GM18508 (cell line): ENCODE data around the gene ANTXR2.
"Not testable (repeated sequence)": the region's sequence is repeated elsewhere in the genome, so short reads cannot be mapped to it uniquely, and the experiment has no call there.

Experiments used
- ATAC-seq: cut with Tn5 transposase; IDR thresholded peaks from one replicate; pipeline ENCODE4 v1.9.1; 2021; ENCODE audit warnings: moderate number of reproducible peaks; ENCODE audit not compliant: insufficient read depth, unreplicated experiment

The ANTXR2 gene

DNA sequence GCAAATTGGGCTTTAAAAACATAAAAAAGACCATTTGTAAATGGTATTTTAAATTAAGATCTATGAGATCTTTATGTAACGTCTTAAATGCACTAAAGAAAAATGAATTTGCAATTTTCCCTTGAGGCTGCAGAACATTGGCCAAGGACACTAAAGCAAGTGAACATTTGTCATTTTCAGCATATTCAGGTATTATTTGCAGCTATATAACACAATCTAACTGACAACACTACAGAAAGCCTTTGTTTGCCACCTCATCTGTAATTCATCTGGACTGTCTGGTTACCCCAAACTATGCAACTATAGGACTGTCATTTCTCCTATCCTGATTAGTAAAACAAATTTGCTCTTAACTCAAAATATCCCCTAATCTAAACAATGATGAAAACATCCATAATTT is 74.8 kb downstream of the ANTXR2 start:
- ATAC-seq = no peak

DNA sequence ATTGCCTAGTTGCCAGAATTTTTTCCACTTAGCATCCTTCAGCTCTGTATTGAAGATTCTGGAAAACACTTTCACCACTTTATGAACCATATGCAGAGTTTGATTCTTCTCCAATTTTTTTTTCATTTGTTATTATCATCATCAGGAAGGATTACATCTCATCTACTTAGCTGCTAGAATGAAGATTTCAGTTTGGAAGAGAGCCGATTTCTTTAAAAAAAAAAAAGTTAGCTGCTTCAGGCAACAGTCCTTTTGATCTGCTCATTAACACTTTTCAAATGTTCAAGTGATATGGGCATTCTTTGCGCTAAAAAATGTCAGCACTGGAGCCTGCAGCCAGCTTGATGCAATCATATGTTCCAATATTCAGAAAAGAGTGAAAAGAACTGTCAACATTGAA is 76.2 kb downstream of the ANTXR2 start:
- ATAC-seq = no peak

DNA sequence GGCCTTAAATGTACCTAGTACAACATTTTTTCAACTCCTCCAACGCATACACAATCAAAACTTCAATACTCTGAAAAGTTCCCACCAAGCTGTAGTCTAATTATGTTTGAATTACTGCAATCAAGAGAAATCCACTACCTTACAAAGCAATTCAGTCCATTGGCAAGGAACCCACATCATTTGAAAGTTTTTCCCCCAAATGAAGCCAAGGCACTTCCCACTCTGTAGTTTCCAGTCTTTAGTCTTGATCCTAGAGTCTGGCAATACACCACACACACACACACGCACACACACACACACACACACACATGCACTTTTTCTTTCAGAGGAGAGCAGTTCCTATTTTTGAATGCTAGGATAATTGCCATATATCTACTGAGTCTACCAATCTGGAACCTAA is 79.6 kb downstream of the ANTXR2 start:
- ATAC-seq = no peak

DNA sequence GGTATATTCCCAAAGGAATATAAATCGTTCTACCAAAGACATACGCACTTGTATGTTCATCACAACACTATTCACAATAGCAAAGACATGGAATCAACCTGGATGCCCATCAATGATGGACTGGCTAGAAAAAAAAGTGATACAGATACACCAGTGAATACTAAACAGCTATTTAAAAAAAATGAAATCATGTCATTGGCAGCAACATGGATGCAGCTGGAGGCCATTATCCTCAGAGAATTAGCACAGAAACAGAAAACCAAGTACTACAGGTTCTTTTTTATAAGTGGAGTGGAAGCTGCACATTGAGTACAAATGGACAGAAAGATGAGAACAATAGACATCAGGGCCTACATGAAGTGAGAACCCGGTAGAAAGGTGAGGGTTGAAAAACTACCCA is 81.4 kb downstream of the ANTXR2 start:
- ATAC-seq = no peak

DNA sequence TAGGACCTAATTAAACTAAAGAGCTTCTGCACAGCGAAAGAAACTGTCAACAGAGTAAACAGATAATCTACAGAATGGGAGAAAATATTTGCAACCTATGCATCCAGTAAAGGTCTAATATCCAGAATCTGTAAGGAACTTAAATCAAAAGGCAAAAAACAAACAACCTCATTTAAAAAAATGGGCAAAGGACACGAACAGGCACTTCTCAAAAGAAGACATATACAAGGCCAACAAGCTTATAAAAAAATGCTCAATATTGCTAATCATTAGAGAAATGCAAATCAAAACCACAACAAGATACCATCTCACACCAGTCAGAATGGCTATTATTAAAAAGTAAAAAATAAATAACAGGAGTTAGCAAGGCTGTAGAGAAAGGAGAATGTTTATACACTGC is 81.9 kb downstream of the ANTXR2 start:
- ATAC-seq = not testable (repeated sequence)

DNA sequence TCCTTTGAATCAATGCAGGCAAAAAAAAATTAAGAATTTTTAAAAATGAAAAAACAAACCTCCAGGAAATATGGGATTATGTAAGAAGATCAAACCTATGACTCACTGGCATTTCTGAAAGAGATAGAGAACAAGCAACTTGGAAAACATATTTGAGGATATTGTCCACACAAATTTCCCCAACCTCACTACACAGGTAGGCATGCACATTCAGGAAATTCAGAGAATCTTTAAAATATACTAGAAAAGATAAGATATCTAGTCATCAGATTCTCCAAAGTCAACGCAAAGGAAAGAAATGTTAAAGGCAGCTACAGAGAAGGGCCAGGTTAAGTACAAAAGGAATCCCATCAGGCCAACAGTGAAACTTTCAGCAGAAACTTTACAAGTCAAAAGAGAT is 85.6 kb downstream of the ANTXR2 start:
- no peak for ATAC-seq

DNA sequence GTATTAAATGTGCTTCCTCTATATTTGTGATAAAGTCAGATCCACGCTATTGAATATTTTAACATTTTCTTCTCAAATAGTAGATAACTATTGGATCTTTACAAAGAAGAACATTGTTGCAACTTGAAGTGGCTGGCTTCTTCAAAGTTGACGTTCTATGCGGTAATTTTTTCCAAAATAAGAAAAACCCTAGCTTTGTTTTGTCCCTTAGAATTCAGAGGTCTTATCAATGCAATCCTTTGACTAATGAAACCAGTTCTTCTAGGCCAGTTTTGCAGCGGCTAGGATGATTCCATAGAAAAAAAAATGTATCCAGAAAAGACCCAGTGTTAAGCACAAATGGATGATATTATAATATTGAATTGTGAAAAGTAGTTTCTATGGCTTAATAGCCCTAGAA is 89.6 kb downstream of the ANTXR2 start:
- no peak for ATAC-seq

DNA sequence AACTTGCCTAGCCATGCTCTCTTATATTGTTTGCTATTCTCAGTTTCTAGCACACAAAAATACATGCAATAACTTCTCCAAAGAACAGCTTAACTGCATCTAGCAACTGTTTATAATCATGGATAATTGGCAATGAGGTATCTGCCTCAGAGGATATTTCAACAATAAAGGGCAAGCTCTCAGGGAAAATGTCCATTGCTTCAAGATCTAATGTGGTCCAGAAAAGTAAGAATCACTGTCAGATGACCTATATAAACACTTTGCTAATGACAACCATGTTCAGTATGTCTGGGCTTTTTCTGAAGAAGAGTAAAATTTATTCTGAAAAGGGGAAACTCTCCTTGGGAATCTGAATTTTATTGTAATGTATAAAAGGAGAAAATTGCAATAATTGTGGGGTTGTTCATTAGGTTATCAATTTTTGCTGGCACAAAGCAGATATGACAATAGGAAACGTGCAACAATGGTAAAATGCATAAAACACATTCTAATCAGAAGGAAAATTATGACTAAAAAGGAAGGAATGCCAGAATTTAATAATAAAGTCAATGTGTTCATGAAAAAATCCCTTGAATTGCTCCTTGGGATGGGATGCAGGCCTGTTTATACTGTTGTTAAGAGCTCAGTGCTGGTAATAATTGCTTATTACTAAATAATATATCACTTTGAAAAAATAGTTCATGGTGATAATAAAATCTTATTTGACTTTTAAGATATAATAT is 90.3 kb downstream of the ANTXR2 start:
- no peak for ATAC-seq

DNA sequence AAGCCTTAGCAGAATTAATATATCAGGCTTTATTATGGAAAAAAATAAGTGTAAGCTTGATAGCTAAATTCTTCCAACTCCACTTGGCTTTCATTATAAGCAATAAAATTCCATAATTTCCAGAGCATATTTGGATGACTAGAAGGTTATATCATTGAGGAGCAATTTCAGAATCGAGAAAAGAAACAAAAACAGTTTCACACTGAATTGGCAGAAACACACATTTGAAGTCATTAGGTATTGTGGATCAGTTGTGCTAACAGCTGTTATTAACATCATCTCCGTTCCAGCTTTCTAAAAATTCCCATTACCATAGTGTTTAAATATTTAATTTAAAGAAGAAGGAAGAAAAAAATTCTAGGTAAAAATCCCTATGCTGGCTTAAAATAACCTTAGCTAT is 92.6 kb downstream of the ANTXR2 start:
- no peak for ATAC-seq

DNA sequence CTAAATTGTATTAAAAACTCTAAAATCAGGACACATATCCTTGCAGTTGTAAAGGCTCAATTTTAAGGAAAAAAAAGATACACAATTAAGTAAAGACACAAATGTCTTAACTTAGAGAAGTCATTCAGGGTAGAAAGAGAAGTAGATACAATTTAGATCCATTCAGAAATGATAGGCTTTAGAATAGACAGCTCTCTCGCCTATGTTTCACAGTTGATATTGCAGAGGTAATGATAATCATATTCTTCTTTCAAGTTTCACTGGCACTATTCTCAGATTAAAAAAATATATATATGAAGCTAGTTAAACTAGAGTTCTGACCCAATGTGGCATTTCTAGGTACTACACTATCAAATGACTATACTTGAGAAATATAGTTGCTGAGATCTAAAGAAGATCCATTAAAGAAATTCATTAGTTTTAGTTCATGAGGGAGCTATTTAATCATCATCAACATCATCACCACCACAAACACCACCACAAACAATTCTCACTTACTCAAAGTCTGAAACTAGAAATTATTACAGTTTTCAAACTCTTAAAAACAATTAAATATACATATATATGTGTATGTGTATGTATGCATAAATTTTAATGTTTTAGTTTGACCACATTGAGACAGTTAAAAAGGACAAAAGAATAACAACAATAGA is 93.1 kb downstream of the ANTXR2 start:
- no peak for ATAC-seq

DNA sequence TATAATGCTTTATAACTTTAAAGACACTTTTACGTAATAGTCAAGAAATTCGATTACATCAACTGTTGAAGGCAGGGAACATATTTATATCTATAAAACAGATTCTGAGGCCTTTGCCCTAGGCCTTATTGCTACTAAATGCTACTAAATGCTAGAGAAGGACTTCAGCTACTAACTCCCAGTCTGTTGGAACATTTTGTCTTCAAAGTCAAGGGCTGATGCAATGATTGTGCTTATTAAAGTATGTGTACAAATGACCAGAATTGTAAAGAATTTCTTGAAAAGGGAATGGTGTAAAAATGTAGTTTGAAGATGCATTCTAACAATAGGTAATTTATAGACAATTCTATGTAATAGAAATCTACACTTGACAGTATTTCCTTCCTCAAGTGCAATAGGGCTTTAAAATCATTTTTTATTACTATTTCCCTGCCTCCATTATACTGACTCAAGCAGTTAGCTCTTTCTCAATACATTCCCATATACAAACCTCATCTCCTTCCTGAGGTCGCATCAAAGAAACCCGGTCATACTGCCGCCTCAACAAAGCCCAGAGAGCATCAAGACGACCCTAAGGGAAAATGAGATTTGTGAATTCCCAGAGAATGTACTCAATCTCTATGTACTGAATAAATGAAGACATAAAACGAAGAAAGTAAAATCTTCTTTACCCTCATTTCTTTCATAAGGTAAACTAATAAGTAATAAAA is 95.7 kb downstream of the ANTXR2 start:
- ATAC-seq = no peak

DNA sequence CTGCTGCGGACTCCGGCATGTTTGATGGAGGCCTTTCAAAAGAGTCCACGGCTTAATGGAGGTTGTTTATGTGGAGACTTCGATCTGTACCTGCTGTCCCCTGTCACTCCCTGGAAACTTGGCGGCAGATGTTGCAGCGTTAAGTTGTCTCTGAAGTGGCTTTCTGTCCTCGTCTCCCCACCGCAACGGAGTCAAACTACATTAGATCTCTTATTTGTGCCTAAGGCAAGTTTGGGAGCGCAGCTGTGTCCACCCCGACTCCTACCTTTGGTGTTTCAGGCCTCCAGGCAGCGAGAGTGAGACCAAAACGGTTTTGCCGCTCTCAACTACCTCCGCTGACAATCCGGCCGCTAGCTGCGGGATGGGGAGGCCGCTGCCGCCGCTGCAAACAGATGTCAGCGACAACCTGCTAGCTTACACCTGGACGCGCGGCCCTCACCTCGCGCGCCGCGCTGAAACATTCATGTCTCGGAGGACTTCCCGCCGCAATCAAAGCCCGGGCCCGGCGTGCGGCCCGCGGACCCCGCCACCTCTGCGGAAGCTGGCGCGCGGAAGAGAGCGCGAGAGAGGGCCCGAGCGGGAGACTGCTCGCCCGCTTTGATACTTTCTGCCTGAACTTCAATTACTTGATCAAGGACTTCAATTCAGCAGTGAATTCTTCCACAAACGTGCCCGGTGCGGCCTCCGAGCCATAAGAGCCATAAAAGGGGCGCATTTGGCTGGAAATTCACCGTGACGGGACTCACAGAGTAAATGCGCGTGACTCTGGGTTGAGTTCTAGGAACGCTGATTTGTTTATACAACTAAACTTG is 108.4 kb downstream of the ANTXR2 start:
- no peak for ATAC-seq

DNA sequence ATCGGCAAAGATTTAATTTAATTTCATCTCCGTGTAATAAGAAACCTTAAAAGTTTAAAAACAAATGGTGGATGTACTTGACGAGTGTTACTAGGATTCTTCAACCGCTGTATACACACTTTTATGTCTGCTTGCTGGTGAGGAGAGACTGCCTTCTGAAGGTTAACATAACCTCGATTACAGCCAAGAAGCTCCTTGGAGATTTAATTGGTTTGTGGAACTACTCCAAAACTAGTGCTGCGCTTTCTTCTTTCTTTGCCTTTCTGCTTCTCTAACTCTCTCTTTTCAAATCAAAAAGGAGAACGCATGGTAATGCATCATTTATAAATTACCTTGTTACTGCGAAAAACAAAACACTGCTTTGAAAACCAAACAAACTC is 109.0 kb downstream of the ANTXR2 start:
- ATAC-seq = no peak

DNA sequence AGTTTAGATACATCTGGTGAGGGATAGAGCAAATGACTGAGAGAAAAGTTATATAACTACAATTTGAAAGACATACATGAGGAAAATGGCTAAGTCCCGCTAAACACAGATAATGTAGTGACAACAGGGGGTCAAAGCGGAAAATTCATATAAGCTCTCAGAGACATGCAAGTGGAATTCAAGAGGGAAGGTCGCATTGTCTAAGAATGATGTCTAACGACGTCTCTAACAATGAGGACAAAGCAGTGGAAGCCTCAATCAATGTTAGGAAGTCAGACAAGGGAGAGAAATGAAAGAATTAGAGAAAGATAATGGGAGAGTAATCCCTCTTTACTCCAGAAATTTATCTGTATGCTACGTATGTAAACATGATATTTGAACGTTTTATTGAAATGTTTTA is 113.4 kb downstream of the ANTXR2 start:
- ATAC-seq = no peak

DNA sequence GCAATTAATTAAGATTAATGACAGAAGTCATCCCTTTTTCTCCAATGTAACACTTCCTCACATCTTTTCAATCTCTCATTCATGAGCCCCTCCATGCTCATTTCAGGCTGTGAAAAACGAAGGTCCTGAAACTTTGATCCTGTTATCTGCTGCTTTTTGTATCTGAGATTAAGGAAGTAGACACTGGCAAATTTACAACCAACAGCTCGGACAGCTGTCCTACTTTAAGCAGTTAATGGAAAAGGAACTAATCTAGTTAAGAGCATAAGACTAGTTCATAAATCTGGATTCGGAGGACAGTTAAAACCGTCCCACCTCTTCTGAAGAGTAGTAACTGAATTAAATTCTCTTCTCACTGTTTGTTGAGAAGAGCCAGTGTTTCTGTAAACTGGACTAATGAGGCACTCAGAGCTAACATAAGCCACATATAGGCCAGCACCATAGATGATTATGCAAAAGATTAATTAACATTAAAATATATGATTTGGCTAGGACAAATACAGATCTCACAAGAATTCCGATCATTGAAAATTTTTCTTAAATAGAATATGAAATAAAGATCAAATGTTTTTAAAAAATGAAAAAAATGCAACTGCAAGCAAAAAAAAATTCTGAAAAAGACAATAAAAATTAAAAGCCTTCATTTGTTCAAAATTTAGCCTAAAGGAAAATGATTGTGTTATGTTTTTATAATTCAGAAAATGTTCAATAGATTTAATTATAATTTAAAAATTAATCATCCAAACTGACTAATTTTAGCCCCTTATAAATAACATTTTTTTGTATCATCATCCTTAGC is 114.4 kb downstream of the ANTXR2 start:
- no peak for ATAC-seq

DNA sequence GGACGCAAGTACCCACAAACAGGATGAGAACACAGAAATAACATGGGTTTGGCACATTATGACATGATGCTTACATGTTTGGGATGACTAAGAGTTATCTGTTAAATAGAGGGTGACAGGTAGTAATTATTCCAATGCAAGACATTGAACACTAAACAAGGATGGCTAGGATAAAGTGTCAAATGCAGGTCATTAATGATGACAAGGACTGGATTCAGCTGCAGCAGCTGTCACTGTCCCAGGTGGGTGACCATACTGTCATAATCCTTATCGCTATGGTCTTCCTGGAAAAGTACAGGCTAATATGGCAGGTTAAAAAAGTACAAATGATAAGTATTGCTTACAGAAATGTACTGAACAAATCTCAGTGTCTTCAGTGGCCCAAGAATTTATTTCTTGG is 123.9 kb downstream of the ANTXR2 start:
- no peak for ATAC-seq

DNA sequence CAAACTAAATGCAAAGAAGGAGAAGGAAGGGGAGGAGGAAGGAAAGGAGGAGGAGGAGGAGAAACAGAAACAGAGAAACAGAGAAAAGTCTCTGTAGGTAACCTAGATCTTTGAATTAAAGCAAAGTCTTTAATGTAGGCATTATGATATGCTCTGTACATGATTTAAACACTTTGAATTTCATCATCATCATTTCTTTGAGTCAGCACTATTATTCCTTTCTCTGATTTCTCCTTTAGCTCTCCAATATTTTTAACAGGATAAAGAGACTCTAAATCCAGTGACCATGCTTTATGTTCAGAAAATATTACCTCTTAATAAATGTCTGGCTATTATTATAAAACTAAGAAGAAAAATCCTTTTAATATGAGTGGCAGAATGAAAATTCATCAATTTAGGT is 124.3 kb downstream of the ANTXR2 start:
- ATAC-seq = no peak

DNA sequence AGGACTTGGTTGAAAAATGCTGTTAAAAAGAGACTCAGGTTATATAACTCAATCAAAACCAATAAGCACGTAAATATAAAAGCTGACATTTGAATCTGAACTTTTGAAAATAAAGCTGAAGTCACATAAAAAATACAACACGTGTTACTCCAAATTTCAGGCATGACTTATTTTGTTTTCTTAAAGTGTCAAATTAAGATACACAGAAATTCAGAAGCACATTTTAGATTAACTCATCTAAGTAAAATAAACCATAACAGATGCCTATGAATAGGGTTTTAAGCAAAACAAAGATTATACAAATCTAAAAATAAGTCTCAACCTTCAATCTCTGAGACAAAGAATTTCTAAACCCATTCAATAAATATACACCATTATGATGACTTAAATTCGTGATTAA is 124.8 kb downstream of the ANTXR2 start:
- no peak for ATAC-seq

DNA sequence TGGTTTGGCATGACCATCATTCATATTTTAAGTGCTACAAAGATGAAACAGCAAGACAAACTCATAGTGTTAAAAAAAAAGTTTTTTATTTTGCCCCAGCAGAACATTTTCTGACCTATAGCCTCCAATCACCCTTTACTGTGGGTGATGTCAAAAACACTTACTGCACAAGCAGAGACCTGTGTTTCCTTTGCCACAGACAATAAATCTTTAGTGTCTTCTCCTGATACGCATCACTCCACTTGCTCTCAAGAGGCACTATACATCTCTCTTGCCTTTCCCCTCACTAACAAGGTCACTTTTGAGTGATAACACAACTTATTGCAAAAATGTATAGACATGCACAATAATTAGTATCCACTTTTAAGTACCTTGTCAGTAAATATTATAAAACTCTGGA is 125.6 kb downstream of the ANTXR2 start:
- ATAC-seq = no peak

DNA sequence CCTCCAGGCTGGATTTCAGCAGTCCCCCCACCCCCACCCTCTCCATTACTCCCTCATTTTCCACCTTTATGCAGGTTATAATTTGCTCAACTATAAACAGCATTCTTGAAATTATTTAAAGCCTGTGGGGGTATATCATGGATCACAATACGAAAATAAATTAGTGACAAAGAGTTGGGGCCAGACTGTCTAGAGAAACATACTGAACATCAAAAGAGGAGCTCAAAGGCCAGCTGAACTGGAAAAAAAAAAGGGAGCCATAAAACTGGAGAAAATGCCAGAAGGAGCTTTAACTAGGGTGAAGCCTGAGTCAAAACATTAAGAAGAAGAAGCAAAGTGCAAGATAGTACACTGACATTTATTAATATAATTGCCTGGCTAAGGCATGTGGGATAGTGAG is 137.8 kb downstream of the ANTXR2 start:
- no peak for ATAC-seq
